ENCODE data around the gene CENPT. TPM values are rescaled to one million over a fixed set of nuclear protein-coding genes. Genes with fewer than 3 reads are reported as not detected.

CENPT gene
- total and polyA plus RNA-seq, 10 of the 15 experiments (the other 5 are each of a cell fraction or from before 2014, with no cell fraction given): 1.1 to 45.7 (median 24.5) TPM

DNA sequence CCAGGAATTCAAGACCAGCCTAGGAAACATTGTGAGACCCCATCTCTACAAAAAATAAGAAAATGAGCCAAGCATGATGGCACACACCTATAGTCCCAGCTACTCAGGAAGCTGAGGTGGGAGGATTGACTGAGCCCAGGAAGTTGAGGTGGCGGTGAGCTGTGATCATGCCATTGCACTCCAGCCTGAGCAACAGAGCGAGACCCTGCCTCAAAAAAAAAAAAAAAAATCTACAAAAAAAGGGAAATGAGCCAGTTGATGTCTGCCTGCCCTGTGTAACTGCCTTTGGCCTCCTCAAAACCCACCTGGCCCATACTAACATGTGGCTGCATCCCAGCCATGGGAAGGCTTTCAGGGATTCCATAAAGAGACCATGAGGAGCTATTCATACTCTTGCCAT is 45.6 kb downstream of the CENPT start (continued):
- TF ChIP-seq, protein P1, sequence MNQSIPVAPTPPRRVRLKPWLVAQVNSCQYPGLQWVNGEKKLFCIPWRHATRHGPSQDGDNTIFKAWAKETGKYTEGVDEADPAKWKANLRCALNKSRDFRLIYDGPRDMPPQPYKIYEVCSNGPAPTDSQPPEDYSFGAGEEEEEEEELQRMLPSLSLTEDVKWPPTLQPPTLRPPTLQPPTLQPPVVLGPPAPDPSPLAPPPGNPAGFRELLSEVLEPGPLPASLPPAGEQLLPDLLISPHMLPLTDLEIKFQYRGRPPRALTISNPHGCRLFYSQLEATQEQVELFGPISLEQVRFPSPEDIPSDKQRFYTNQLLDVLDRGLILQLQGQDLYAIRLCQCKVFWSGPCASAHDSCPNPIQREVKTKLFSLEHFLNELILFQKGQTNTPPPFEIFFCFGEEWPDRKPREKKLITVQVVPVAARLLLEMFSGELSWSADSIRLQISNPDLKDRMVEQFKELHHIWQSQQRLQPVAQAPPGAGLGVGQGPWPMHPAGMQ (IDR thresholded peaks at IDR 0.05; ENCODE audit: borderline replicate concordance): no peak
- TF ChIP-seq MTA2 (IDR thresholded peaks at IDR 0.05; ENCODE audit: low read depth) (peak; percentile 57; the same call in 1 of the 2 replicates), ETV6 (conservative IDR thresholded peaks at IDR 0.05 in 1 of 2, IDR thresholded peaks at IDR 0.05 in 1 of 2; ENCODE audit: borderline replicate concordance in 1 of 2, low read depth in 1 of 2) (peak in 1 of 2 experiments; percentile 52; a peak in 1 of 4 replicates), CREM (IDR thresholded peaks at IDR 0.05; ENCODE audit: low read depth) (no peak), HDAC6 (IDR thresholded peaks at IDR 0.05; ENCODE audit: unreplicated experiment) (no peak), GABPA (IDR thresholded peaks at IDR 0.05; ENCODE audit: low read depth) (0 out of 2 replicates have a peak, but pooled peaks have one; percentile 13), SMARCA5 (IDR thresholded peaks at IDR 0.05) (no peak), BMI1 (IDR thresholded peaks at IDR 0.05; ENCODE audit: borderline replicate concordance) (no peak), TBL1XR1 (IDR thresholded peaks at IDR 0.05; ENCODE audit: low read depth, low read length) (no peak), NRF1 (conservative IDR thresholded peaks at IDR 0.05; ENCODE audit: low read depth, low read length) (no peak), ZNF384 (IDR thresholded peaks at IDR 0.05; ENCODE audit: borderline replicate concordance, low read depth, low read length) (peak; percentile 73; the same call in 1 of the 2 replicates), SMAD1 (IDR thresholded peaks at IDR 0.05; ENCODE audit: low read depth, partially characterized antibody) (no peak), TARDBP (IDR thresholded peaks at IDR 0.05; ENCODE audit: borderline replicate concordance) (no peak), POLR2AphosphoS5 (IDR thresholded peaks at IDR 0.05; ENCODE audit: low read length) (no peak), EED (IDR thresholded peaks at IDR 0.05; ENCODE audit: low read depth) (peak; percentile 83), JUNB (IDR thresholded peaks at IDR 0.05) (0 out of 2 replicates have a peak, but pooled peaks have one; percentile 17), PAX5 (IDR thresholded peaks at IDR 0.05; ENCODE audit: borderline replicate concordance, low read depth, low read length) (peak; percentile 88), ASH2L (IDR thresholded peaks at IDR 0.05; ENCODE audit: borderline replicate concordance, low read depth) (no peak), SRF (IDR thresholded peaks at IDR 0.05; ENCODE audit: low read depth in 2 of 2, low read length in 2 of 2) (no peak), IKZF2 (IDR thresholded peaks at IDR 0.05) (peak; percentile 78 to 82), CREB1 (IDR thresholded peaks at IDR 0.05; ENCODE audit: low read depth) (peak; percentile 37; the same call in 1 of the 2 replicates), ZBED1 (IDR thresholded peaks at IDR 0.05; ENCODE audit: borderline replicate concordance) (no peak), RCOR1 (conservative IDR thresholded peaks at IDR 0.05; ENCODE audit: low read depth, low read length) (no peak), CBX3 (IDR thresholded peaks at IDR 0.05; ENCODE audit: borderline replicate concordance, low read depth) (no peak), POLR2A (IDR thresholded peaks at IDR 0.05; ENCODE audit: low read depth, low read length) (no peak), ZNF274 (IDR thresholded peaks at IDR 0.05; ENCODE audit: insufficient read depth, insufficient read length) (no peak)
- TF ChIP-seq, protein P2, sequence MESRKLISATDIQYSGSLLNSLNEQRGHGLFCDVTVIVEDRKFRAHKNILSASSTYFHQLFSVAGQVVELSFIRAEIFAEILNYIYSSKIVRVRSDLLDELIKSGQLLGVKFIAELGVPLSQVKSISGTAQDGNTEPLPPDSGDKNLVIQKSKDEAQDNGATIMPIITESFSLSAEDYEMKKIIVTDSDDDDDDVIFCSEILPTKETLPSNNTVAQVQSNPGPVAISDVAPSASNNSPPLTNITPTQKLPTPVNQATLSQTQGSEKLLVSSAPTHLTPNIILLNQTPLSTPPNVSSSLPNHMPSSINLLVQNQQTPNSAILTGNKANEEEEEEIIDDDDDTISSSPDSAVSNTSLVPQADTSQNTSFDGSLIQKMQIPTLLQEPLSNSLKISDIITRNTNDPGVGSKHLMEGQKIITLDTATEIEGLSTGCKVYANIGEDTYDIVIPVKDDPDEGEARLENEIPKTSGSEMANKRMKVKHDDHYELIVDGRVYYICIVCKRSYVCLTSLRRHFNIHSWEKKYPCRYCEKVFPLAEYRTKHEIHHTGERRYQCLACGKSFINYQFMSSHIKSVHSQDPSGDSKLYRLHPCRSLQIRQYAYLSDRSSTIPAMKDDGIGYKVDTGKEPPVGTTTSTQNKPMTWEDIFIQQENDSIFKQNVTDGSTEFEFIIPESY (IDR thresholded peaks at IDR 0.05): no peak
- TF ChIP-seq, protein P3, sequence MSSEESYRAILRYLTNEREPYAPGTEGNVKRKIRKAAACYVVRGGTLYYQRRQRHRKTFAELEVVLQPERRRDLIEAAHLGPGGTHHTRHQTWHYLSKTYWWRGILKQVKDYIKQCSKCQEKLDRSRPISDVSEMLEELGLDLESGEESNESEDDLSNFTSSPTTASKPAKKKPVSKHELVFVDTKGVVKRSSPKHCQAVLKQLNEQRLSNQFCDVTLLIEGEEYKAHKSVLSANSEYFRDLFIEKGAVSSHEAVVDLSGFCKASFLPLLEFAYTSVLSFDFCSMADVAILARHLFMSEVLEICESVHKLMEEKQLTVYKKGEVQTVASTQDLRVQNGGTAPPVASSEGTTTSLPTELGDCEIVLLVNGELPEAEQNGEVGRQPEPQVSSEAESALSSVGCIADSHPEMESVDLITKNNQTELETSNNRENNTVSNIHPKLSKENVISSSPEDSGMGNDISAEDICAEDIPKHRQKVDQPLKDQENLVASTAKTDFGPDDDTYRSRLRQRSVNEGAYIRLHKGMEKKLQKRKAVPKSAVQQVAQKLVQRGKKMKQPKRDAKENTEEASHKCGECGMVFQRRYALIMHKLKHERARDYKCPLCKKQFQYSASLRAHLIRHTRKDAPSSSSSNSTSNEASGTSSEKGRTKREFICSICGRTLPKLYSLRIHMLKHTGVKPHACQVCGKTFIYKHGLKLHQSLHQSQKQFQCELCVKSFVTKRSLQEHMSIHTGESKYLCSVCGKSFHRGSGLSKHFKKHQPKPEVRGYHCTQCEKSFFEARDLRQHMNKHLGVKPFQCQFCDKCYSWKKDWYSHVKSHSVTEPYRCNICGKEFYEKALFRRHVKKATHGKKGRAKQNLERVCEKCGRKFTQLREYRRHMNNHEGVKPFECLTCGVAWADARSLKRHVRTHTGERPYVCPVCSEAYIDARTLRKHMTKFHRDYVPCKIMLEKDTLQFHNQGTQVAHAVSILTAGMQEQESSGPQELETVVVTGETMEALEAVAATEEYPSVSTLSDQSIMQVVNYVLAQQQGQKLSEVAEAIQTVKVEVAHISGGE (CRISPR knock-in tag; IDR thresholded peaks at IDR 0.05): no peak

All from GM12878 (cell line).